NCI-H187 treated with DMSO at 0.1 percent for 48 hours (cell line): ENCODE data around the gene KIF2A.
"Not testable (repeated sequence)": the region's sequence is repeated elsewhere in the genome, so short reads cannot be mapped to it uniquely, and the experiment has no call there.

Experiments
- DNase-seq: peaks from one replicate; lab custom pipeline; 2025; lab: John Stamatoyannopoulos, UW

The KIF2A gene

GRCh38 chr5:62291829-62292228 lies 14.2 kb upstream of the KIF2A start:
- DNase-seq: not testable (repeated sequence)

GRCh38 chr5:62296998-62297397 lies 9.0 kb upstream of the KIF2A start:
- no peak for DNase-seq

- no peak for DNase-seq
These were observed 7.9 kb upstream of the KIF2A start for GRCh38 chr5:62298118-62298517.

GRCh38 chr5:62299101-62299500 lies 6.9 kb upstream of the KIF2A start:
- DNase-seq: no peak

- no peak for DNase-seq
These were observed 6.4 kb upstream of the KIF2A start for GRCh38 chr5:62299600-62299999.

GRCh38 chr5:62305358-62305714 lies 670 bp upstream of the KIF2A start:
- no peak for DNase-seq

- no peak for DNase-seq
These were observed 403 bp downstream of the KIF2A start for GRCh38 chr5:62306323-62306895.

- no peak for DNase-seq
These were observed 1.1 kb downstream of the KIF2A start for GRCh38 chr5:62306896-62307689.

GRCh38 chr5:62308439-62308838 lies 2.4 kb downstream of the KIF2A start:
- no peak for DNase-seq

- no peak for DNase-seq
These were observed 3.1 kb downstream of the KIF2A start for GRCh38 chr5:62309107-62309506.

- no peak for DNase-seq
These were observed 4.6 kb downstream of the KIF2A start for GRCh38 chr5:62310426-62311143.

- no peak for DNase-seq
These were observed 6.0 kb downstream of the KIF2A start for GRCh38 chr5:62312036-62312435.

- no peak for DNase-seq
These were observed 6.7 kb downstream of the KIF2A start for GRCh38 chr5:62312674-62313073.

- DNase-seq: no peak
These were observed 8.3 kb downstream of the KIF2A start for GRCh38 chr5:62314213-62314830.

- no peak for DNase-seq
These were observed 9.6 kb downstream of the KIF2A start for GRCh38 chr5:62315376-62316175.

GRCh38 chr5:62316176-62316502 lies 10.1 kb downstream of the KIF2A start:
- DNase-seq: no peak

- DNase-seq: no peak
These were observed 11.8 kb downstream of the KIF2A start for GRCh38 chr5:62317810-62318209.

GRCh38 chr5:62322484-62322883 lies 16.5 kb downstream of the KIF2A start:
- DNase-seq: no peak

- no peak for DNase-seq
These were observed 20.3 kb downstream of the KIF2A start for GRCh38 chr5:62326302-62326701.

- DNase-seq: no peak
These were observed 20.7 kb downstream of the KIF2A start for GRCh38 chr5:62326702-62327101.

GRCh38 chr5:62327138-62328053 lies 21.4 kb downstream of the KIF2A start:
- DNase-seq: no peak
